RPMI8226 (cell line): Measurements from ENCODE around the gene ADAMTSL5.
"Not testable (repeated sequence)": the region's sequence is repeated elsewhere in the genome, so short reads cannot be mapped to it uniquely, and the experiment has no call there.

Source experiments
- DNase-seq: peaks from one replicate; pipeline ENCODE4 v3.0.0-alpha.2; 2015

Gene ADAMTSL5

GRCh38 chr19:1511318-1512317 is 1.2 kb downstream of the ADAMTSL5 start:
- peak; percentile 31 for DNase-seq

DNA sequence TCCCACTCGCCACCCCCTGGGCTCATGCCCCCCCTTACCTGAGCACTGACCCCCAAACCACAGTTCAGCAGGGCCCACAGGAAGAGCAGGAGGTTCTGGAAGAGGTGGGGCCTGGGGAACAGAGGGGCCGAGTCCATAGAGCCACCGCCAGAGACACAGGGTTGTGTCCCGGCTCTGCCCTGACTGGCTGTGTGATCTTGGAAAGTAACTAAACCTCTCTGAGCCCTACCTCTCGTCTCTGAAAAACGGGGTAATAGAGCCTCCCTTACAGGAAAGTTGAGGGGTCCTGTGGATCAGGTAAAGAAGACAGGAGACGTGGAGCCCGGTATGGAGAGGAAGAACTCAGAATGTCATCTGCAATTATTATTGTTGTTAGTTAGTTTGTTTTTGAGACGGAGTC is 2.0 kb downstream of the ADAMTSL5 start:
- no peak for DNase-seq

GRCh38 chr19:1510442-1510806 is 2.4 kb downstream of the ADAMTSL5 start:
- DNase-seq: no peak

DNA sequence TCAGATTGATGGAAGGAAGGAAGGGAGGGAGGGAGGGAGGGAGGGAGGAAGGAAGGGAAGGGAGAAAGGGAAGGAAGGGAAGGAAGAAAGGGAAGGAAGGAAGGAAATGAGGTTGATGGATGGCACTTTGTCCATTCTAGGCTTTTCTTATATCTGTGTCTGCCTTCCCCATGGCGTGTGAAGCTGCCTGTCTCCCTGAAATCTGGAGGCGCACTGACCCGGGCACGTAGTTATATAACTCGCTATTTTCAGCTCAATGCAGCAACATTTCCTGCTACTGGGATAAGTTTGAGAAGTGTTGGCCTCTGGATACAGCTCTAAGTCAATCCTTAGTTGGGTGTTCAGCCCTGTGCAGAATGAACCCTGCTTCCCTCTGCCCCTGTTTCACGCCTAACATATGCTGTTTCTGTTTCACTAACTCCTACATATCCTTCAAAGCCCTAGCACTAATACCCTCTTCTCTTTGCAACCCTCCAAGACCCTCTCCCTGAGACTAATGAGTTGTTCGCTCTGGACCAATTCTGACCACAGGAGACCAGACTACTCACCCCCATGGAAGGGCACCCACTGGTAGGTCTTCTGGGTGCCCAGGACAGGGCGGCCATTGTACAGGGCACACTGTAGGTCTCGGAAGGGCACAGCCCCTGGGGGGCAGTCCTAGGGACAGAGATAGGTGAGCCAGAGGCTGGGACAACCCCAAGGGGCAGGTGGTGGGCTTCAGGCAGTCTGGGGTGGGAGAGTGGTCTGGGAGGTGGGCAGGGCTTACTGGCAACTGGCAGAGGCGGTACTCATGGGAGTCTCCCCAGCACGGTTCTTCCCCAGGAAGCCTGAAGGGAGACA is 3.0 kb downstream of the ADAMTSL5 start:
- no peak for DNase-seq

- no peak for DNase-seq
Measured at GRCh38 chr19:1508507-1508856, 4.3 kb downstream of the ADAMTSL5 start.

DNA sequence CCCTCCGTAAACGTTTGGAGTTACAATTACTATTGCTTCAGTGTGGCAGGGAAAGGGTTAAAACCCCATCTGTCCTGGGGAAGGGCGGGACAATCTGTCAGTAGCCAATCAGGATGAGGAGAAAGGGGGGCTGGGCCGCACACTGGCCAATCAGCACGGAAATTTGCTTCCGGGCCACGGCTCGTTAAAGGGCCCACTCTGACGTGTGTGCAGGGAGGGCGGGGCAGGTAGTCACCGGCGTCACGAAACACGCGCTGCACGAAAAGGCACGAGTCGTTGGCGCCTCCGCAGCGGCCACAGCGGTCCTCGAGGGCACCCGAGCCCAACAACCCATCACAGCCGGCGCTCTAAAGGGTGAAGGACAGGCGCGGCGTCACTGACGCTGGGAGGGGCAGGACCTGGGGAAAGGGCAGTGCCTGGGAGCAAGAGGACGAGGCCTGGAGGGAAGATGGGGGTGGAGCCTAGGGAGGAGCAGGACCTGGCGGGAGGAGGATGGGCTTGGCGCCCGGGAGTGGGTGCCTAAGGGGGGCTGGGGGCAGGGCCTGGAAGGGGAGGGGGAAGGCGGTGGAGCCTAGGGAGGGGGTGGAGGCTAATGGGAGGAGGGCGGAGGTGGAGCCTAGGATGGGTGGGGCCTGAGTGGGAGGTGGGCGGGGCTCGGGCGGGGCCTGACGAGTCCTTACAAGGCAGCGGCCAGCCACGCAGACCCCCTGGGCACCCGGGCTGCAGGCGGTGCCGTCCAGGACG is 4.9 kb downstream of the ADAMTSL5 start:
- DNase-seq: peak; percentile 94

- no peak for DNase-seq
Measured at GRCh38 chr19:1507192-1507660, 5.6 kb downstream of the ADAMTSL5 start.

DNA sequence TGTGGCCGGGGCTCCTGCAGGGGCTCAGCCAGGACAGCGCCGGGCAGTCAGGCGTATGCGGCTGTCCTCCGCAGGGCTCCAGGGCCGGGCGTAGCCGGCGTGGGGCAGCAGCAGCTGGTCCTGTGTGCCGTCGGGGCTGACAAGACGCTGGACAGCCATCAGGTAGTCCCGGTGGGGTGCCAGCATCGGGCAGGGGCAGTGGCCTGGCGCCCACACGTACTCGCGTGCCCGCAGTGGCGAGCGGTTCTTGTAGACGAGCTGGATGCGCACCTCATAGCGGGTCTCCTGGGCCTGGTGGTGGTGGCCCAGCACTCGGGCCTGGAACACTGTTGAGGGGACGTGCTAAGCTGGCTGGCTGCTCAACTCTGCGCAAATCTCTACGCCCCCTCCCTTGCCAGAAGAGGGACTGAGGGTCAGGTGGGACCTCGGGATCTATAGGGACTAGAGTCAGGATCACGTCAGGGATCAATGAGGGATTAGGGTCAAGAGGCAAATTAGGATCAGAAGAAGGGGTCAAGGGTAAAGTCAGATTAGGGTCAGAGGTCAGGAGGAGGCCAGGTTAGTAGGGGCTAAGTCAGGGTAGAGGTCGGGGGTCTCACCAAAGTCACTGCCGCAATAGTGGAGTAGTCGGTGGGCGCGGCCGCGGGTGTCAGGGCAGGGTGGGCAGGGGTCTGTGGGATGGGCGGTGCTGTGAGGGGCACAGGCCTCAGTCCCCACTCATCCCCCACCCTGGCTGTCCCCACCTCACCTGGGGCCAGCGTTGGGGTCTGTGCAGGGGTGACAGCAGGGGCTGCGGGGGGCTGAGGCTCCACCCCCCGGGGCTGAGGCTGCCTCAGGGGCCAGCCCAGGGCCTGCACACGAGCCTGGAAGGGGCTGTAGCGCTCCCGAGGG is 6.6 kb downstream of the ADAMTSL5 start:
- no peak for DNase-seq

GRCh38 chr19:1505012-1505411 is 7.8 kb downstream of the ADAMTSL5 start:
- no peak for DNase-seq

- DNase-seq: no peak
Measured at GRCh38 chr19:1503925-1504773, 8.7 kb downstream of the ADAMTSL5 start.

GRCh38 chr19:1503089-1503924 is 9.5 kb downstream of the ADAMTSL5 start:
- peak; percentile 70 for DNase-seq

GRCh38 chr19:1502433-1503088 is 10.3 kb downstream of the ADAMTSL5 start:
- DNase-seq: no peak

- peak; percentile 88 for DNase-seq
Measured at GRCh38 chr19:1501200-1501595, 11.6 kb downstream of the ADAMTSL5 start.

DNA sequence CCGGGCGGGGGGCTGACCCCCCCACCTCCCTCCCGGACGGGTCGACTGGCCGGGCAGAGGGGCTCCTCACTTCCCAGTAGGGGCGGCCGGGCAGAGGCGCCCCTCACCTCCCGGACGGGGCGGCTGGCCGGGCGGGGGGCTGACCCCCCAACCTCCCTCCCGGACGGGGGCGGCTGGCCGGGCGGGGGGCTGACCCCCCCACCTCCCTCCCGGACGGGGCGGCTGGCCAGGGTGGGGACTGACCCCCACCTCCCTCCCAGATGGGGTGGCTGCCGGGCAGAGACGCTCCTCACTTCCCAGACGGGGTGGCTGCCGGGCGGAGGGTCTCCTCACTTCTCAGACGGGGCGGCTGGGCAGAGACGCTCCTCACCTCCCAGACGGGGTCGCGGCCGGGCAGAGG is 13.6 kb downstream of the ADAMTSL5 start:
- DNase-seq: not testable (repeated sequence)

GRCh38 chr19:1497578-1498235 is 15.1 kb downstream of the ADAMTSL5 start:
- no peak for DNase-seq

DNA sequence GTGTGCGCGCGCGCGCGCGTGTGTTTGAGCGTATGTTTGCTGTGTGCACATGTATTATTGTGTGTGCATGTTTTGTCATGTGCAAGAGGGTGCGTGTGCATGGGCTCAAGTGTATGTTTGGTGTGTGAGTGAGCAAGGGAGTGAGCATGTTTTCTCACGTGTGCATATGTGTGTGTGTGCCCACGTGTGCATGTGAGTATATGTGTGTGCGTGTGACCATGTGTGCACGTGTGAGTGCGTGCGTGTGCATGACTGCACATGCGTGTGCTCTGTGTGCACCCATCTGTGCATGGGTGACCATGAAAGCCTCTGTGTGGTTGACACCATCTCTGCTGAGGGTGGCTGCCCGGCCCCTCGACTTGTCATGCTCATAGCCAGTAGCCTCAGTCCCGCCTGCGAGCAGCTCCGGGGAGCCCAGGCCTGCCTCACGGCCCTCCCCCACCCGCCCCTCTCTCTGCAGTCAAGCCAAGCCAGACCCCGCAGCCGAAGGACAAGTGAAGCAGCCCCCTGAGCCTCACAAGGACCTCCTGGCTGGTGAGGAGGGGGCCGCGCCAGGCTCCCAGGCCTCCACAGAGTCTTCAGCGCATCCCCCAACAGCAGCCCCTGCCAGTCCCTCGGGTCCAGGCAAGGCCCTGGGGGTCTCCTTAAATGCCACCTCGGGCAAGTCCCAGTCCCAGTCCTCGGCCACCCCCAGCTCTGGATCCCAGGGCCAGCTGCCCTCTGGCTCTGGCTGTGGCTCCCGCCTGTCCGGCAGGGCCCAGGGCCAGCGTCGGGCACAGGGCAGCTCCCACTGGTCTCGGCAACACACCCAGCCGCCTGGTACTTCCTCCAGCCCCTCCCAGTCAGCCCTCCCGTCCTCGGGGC is 15.9 kb downstream of the ADAMTSL5 start:
- DNase-seq: no peak

DNA sequence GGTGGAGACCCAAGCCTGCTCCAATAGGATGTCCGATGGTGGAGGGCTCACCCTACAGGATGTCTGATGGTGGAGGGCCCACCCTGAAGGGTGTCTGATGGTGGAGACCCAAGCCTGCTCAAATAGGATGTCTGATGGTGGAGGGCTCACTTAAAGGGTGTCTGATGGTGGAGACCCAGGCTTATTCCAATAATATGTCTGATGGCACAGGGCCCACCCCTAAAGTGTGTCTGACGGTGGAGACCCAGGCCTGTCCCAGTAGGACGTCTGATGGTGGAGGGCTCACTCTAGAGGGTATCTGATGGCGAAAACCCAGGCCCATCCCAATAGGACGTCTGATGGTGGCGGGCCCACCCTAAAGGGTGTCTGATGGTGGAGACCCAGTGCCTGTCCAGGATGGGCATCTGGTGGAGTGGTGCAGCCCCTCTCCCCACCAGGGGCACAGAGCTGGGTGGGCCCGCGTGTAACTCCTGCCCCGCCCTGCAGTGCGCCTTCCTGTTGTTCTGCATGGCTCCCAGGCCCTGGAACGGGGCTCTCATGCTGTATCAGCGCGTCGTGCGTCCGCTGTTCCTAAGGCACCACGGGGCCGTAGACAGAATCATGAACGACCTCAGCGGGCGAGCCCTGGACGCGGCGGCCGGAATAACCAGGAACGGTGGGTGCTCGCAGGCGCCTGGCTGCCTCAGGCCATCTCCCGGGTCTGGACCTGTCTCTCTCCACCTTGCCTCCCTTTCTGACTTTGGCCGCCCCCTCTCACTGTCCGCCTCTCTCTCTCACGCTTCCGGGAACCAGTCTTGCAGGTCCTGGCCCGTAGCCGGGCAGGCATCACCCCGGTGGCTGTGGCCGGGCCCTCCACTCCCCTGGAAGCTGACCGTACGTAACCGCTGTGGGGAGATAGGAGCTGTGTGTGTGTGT is 16.8 kb downstream of the ADAMTSL5 start:
- no peak for DNase-seq
